Muscle of arm (tissue), 14 donors: ENCODE measurements around the gene ZNF487. TPM values are rescaled to one million over a fixed set of nuclear protein-coding genes. Genes with fewer than 3 reads are reported as not detected.
"Not testable (repeated sequence)": the region's sequence is repeated elsewhere in the genome, so short reads cannot be mapped to it uniquely, and the experiment has no call there.

Experiments
- DNase-seq: peaks from one replicate; pipeline ENCODE4 v3.0.0-alpha.2; 2013
- long read RNA-seq, 11 donors: transcript quantifications; one replicate each; lab custom pipeline, GENCODE V29; 2026
- polyA plus RNA-seq, 12 donors: library from polyadenylated mRNA; unstranded; fragments of 120-200 nt; gene quantifications; one replicate each; pipeline ENCODE4 v1.2.1, GENCODE V29; 2013; ENCODE audit not compliant: insufficient read length in 12 of 12

Gene ZNF487
- polyA plus RNA-seq: 10 to 100 TPM in 1 of 12 donors, 1 to 10 TPM in 10, not detected in 1; 3.6 to 11.9 (median 4.8) TPM
- long read RNA-seq, donor 1, partial matches to known transcripts: 0 of 3 reads
- long read RNA-seq, donor 1, other reads (novel, unspliced or antisense): 0 of 3 reads
- long read RNA-seq, donor 2, partial matches to known transcripts: 0 of 1 reads
- long read RNA-seq, donor 2, other reads (novel, unspliced or antisense): 0 of 1 reads
- long read RNA-seq, donor 3: 0 reads
- long read RNA-seq, donor 4, partial matches to known transcripts: 0 of 2 reads
- long read RNA-seq, donor 4, other reads (novel, unspliced or antisense): 0 of 2 reads
- long read RNA-seq, donor 5: 0 reads
- long read RNA-seq, donor 6, partial matches to known transcripts: 0 of 4 reads
- long read RNA-seq, donor 6, other reads (novel, unspliced or antisense): 0 of 4 reads
- long read RNA-seq, donor 7, partial matches to known transcripts: 0 of 3 reads
- long read RNA-seq, donor 7, other reads (novel, unspliced or antisense): 0 of 3 reads
- long read RNA-seq, donor 8, partial matches to known transcripts: 0 of 1 reads
- long read RNA-seq, donor 8, other reads (novel, unspliced or antisense): 0 of 1 reads
- long read RNA-seq, donor 9: 0 reads
- long read RNA-seq, donor 10: 0 reads
- long read RNA-seq, donor 11, partial matches to known transcripts: 0 of 3 reads
- long read RNA-seq, donor 11, other reads (novel, unspliced or antisense): 0 of 3 reads

- peak; percentile 92 for DNase-seq
Measured at GRCh38 chr10:43436291-43437140, at the start of gene ZNF487. TSS of gene ZNF487 (plus strand) at chr10:43437111. CDS start at chr10:43475814, 38,703 bp downstream.

DNA sequence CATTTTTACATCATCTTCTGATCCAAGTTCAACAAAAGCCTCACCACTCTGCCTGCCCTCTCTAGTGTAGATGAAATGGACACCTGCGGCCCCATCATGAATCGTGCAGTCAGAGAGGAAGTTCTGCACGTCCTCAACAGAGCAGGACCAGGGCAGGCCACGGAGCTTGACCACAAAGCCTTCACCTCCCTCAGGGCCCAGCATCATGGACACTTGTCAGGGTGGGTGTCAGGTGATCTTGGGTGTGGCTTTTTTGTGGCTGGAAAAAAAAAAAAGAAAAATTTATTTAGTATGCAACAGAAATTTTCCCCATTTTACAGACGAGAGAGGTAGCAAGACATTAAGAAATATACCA, 49.3 kb upstream of the ZNF487 start:
- no peak for DNase-seq

DNA sequence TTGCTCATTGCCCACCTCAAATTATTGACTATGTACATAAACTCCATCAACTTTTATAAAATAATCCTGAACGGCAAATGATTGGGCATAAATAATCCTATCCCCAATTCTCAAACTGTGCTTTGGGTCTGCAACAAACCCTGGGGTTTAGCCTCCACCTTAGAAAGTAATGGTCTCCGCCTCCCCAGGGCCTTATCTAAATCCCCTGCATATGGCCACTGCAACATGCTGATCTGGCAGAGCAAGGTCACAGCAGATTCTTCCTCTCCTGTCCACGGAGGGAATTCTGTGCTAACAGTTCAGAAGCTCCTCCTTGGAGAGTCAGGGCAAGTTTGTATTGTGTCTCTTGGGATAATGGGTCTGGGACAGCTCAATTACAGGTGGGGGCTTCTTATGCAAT, 47.0 kb upstream of the ZNF487 start:
- DNase-seq: no peak

- no peak for DNase-seq
Measured at GRCh38 chr10:43390333-43390732, 46.6 kb upstream of the ZNF487 start.

GRCh38 chr10:43390759-43391158, 46.2 kb upstream of the ZNF487 start:
- no peak for DNase-seq

DNA sequence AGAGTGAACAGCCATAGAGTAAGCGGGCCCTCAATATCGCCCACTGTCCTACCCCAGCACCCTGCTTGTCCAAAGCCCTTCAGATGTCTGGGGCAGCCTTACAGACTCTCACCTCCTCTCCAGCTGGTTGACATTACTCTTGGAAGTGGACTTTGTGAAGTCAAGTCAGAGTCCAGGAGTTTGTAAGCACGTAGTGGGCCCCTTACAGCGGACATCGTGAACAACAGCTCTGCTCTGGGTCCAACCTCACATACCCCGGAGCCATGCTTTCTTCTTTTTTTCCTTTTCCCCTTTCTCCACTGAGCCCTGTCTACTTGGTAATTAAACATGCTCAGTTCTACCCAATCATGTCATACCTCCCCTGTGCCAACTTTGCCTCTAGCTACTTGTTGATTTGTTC, 45.4 kb upstream of the ZNF487 start:
- no peak for DNase-seq

DNA sequence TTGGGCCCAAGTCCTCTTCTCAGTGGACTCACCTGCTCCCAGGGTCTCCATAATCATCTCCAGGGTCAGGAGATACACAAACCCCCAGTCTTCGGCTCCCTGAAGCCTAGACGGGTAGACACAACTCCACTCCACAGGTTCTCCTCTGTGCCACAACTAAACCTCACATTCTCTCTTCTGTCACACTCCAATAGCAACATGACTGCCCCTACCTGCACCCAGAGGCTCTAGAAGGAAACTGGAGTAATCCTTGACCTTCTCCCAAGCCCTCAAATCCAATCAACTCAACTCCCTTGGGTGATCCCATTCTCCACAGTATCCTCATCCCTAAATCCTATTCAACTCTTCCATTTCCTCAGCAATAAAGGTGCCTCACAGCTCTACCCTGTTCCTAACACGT, 44.2 kb upstream of the ZNF487 start:
- DNase-seq: no peak

DNA sequence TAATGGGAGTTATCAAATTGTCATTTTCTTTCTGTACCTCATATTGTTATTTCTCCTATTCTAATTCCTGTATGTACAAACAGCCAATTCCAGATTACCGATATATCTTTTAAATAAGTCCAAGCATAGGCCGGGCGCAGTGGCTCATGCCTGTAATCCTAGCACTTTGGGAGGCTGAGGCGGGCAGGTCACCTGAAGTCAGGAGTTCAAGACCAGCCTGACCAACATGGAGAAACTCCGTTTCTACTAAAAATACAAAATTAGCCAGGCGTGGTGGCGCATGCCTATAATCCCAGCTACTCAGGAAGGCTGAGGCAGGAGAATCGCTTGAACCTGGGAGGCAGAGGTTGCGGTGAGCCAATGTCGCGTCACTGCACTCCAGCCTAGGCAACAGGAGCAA, 43.7 kb upstream of the ZNF487 start:
- not testable (repeated sequence) for DNase-seq

- no peak for DNase-seq
Measured at GRCh38 chr10:43393606-43394360, 43.1 kb upstream of the ZNF487 start.

DNA sequence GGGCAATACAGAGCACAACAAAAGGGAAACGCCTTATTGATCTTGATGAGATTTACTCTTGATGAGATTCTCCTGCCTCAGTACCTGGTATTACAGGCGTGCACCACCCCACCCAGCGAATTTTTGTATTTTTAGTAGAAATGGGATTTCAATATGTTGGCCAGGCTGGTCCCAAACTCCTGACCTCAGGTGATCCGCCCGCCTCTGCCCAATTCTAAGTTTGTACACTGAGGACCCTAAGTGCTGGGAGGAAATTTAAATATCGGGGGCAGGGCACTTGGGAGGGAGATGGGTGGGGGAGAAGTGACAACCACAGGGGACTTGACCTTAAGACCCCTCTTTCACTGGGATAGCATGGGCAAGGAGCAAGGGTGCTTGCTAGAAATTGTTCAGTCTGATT, 42.0 kb upstream of the ZNF487 start:
- DNase-seq: no peak

DNA sequence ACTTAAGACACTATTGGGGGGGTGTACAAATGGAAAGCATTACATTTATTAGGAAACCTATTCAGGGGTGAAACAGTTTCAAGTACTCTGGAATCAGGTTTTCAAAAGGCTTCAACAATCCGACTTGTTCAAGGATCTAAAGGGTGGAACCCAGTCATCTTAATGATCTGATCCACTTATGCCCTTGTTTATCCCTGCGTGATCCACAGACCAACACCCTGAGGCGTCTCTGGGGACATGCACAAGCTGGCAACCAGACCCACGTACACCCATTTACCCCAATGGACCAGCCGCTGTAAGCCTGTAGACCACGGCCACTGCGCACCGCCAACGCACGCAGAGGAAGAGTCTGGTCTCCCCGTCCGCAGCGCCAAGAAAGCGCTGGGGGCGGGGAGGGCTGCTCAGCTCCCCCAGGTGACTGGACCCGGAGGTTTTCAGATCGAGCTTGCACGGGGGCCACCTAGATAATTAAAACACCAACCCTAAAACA, 41.3 kb upstream of the ZNF487 start:
- no peak for DNase-seq

DNA sequence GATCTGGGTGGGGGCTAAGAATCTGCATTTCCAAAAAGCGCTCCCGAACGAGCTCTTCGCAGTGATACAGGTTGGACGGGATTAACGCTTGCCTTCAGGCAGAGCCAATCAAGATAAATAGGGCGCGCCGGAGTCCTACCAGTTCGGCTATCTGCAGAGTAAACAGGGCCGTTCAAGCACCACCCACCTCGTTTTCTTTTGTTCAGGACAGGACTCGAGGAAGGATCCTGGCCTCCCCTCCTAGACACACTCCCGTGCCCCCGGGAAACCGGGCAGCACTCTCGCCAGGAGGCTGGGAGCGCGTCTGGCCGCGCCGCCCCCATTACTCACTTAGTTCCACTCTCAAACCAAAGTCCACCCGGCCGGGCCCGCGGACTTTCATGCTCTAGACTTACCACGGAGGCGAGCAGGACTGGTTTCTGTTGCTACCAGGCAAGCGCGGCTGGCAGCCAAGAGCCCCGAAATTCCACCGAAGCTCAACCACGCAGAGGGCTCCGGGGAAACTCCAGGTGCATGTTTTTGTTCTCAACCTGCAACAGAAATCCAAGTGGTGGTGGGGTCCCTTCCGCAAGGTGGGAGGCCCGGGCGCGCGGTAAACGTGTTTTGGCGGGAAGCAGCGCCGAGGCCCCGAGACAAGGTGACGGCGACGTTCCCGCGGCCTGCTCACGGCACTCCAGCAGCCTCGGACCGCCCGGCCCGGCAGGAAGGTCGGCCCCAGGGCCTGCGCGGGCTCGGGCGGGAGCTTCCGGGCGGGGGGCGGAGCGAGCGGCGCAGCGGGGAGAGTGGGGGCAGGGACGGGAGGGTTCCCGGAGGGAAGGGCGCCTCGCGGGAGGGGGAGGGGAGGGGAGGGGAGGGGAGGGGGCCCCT, 40.6 kb upstream of the ZNF487 start:
- DNase-seq: peak; percentile 69

DNA sequence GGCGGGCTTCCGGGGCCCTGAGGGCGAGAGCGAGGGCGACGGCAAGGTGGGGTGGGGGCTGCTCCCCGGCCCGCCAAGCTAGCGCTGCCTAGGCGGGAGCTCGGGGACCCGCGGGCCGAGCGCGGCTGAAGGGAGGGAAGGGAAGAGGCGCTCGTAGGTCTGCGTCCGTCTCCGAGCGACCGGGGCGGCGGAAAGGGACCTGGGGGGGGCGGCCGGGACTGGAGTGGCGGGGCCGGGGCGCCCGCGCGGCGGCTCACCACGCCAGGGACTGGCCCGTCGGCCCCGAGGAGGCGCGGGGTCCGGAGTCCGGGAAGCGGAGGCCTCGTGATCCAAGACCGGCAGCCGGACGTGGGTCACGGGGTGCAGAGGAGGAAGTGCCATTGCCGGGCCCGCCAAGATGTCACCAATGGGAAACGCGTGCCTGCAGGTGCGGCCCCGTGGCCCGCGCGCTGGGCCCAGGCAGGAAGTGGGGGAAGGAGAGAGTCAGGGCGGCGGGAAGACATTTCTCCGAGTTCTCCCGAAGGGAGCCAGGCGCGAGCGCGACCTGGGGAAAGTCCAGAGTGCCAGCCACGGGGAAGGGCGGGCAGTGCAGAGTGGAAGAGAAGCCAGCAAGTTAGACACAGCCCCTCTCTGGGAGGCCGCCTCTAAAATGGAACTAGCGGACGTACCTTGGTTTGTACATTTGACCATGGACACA, 39.8 kb upstream of the ZNF487 start:
- peak; percentile 73 for DNase-seq

- DNase-seq: no peak
Measured at GRCh38 chr10:43398939-43399319, 38.0 kb upstream of the ZNF487 start.

DNA sequence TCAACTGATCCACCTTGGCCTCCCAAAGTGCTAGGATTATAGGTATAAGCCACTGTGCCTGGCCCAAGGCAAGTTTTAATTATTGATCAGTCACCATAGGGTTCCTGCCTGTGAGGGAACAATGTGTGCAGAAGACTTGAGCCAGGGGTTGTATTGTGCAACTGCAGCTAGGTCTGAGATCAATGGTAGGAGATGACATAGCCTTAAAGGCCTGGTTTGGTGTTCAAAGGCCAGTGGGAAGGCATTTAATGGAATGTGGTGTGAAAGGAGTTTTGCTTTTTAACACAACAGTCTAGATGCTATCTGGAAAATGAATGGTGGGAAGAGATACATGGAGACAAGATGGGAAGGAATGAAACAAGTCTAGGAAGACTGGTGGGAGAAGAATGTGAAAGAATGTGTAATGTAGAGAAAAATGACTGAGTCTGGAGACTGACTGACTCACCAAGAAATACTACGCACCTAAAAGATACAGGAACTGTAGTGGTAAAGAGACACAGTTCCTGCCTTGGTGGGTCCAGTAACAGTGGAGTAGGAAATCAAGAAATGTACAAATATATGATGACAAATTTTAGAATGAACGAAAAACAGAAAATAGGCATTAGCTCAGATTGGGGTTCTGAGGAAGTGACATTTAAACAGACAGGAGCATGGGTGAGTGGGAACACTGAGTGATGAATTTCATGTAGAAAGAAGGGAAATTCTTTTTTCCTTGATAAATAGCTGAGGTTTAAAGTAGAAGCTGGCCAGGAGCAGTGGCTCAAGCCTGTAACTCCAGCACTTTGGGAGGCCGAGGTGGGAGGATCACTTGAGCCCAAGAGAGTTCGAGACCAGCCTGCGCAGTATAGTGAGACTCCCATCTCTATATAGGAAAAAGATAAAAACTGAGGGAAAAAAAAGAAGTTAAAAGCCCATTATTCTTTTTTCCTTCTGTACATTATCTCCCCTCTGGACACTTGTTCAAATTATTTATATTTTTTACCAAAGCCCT, 37.3 kb upstream of the ZNF487 start:
- DNase-seq: no peak

- DNase-seq: no peak
Measured at GRCh38 chr10:43401627-43402026, 35.3 kb upstream of the ZNF487 start.

DNA sequence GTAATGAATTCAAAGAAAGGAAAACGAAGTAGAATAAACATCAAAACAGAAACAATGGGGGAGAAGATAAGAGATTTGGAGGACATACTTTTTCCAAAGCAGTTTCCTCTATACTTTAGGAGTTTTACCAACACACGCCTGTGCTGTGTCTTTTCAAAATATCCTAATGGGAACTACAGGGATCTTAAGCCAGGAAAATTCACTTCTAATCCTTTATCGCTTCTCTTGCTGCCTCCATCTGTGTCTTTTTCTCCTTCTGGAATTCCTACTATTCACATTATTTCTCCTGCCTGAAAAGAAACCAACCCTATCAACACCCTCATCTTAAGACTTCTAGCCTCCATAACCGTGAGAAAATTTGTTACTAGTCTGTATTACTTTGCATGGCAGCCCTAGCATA, 34.7 kb upstream of the ZNF487 start:
- DNase-seq: no peak

GRCh38 chr10:43402880-43403452, 33.9 kb upstream of the ZNF487 start:
- no peak for DNase-seq
